IMR-90 (cell line): ENCODE results near the gene BDH1. TPM values are rescaled to one million over a fixed set of nuclear protein-coding genes. Genes with fewer than 3 reads are reported as not detected.

Experiments used
- ATAC-seq: fragments of 200-7000 bp; cut with Tn5 transposase; 2 replicates; pipeline ENCODE4 v1.9.1; 2020; ENCODE audit warnings: low read depth, mild to moderate bottlenecking, moderate library complexity
- BruUV-seq: library from RNA; stranded (reverse); fragments of 400-500 nt; replicated peaks from 2 replicates; lab custom pipeline; 2021; lab: Mats Ljungman, UMichigan
- CTCF ChIA-PET: fragments of 300-600 bp; formaldehyde crosslinking; extraction: SDS; loops from one replicate; lab custom pipeline; 2021; ENCODE audit warnings: antibody characterized with exemption; lab: Yijun Ruan, JAX
- POLR2A ChIA-PET: fragments of 300-600 bp; sonication (Branson Sonifier 250); formaldehyde crosslinking; loops from one replicate; lab custom pipeline; 2022; ENCODE audit warnings: antibody characterized with exemption; ENCODE audit not compliant: unreplicated experiment; lab: Charles Lee
- DNase-seq: peaks from one replicate; pipeline ENCODE4 v3.0.0; 2013
- H2AFZ ChIP-seq: replicated peaks from 2 replicates; pipeline ENCODE3; 2013; ENCODE audit warnings: low read length, mild to moderate bottlenecking; ENCODE audit not compliant: poor library complexity
- H2AK5ac ChIP-seq: 2 replicates; pipeline ENCODE4 v1.6.1; 2013; ENCODE audit warnings: low read depth, low read length, inconsistent platforms
- H2AK9ac ChIP-seq: replicated peaks from 2 replicates; pipeline ENCODE3; 2013; ENCODE audit warnings: mild to moderate bottlenecking, low read depth, low read length, moderate library complexity; ENCODE audit not compliant: poor library complexity
- H2BK120ac ChIP-seq: 2 replicates; pipeline ENCODE4 v1.6.1; 2013; ENCODE audit warnings: low read depth, low read length, inconsistent platforms
- H2BK15ac ChIP-seq: 3 replicates; pipeline ENCODE4 v1.6.1; 2013; ENCODE audit warnings: low read depth, low read length, inconsistent platforms
- H2BK20ac ChIP-seq: 2 replicates; pipeline ENCODE4 v1.6.1; 2013; ENCODE audit warnings: low read depth, mild to moderate bottlenecking, inconsistent platforms, low read length, moderate library complexity
- H2BK5ac ChIP-seq: 2 replicates; pipeline ENCODE4 v1.6.1; 2013; ENCODE audit warnings: mild to moderate bottlenecking, low read depth, low read length, inconsistent platforms; ENCODE audit not compliant: poor library complexity, severe bottlenecking
- H3K14ac ChIP-seq: replicated peaks from 2 replicates; pipeline ENCODE4 v1.6.1; 2013; ENCODE audit warnings: low read depth, low read length, inconsistent platforms
- H3K18ac ChIP-seq: 2 replicates; pipeline ENCODE4 v1.6.1; 2013; ENCODE audit warnings: low read depth, low read length, control low read depth
- H3K23ac ChIP-seq: 2 replicates; pipeline ENCODE4 v1.6.1; 2013; ENCODE audit warnings: low read depth, low read length, inconsistent platforms
- H3K27ac ChIP-seq: 2 replicates; pipeline ENCODE4 v1.5.1; 2013; ENCODE audit warnings: mild to moderate bottlenecking, control low read depth, low read length; ENCODE audit not compliant: insufficient read depth
- H3K27me3 ChIP-seq: 2 replicates; pipeline ENCODE4 v1.6.1; 2013; ENCODE audit warnings: low read length; ENCODE audit not compliant: control insufficient read depth, insufficient read depth
- H3K36me3 ChIP-seq: 2 replicates; pipeline ENCODE4 v1.6.1; 2013; ENCODE audit warnings: low read length, mixed read lengths; ENCODE audit not compliant: control insufficient read depth, insufficient read depth
- H3K4ac ChIP-seq: 2 replicates; pipeline ENCODE4 v1.6.1; 2013; ENCODE audit warnings: low read depth, low read length, inconsistent platforms
- H3K4me1 ChIP-seq: 2 replicates; pipeline ENCODE4 v1.6.1; 2013; ENCODE audit warnings: low read length, mixed read lengths; ENCODE audit not compliant: control insufficient read depth, insufficient read depth
- H3K4me2 ChIP-seq: 2 replicates; pipeline ENCODE4 v1.6.1; 2013; ENCODE audit warnings: low read depth, mild to moderate bottlenecking, control low read depth, low read length, moderate library complexity
- H3K4me3 ChIP-seq: 2 replicates; pipeline ENCODE4 v1.5.1; 2013; ENCODE audit warnings: low read depth, mild to moderate bottlenecking, control low read depth, low read length, moderate library complexity; ENCODE audit not compliant: insufficient read depth
- H3K56ac ChIP-seq: 2 replicates; pipeline ENCODE4 v1.6.1; 2013; ENCODE audit warnings: low read length, inconsistent platforms; ENCODE audit not compliant: insufficient read depth; ENCODE audit errors: extremely low read depth
- H3K79me1 ChIP-seq, 2 experiments: 2 replicates each; pipeline ENCODE4 v1.6.1; 2013; ENCODE audit warnings: low read length in 2 of 2, inconsistent platforms in 1 of 2, low read depth in 1 of 2
- H3K9ac ChIP-seq: 2 replicates; pipeline ENCODE4 v1.6.1; 2013; ENCODE audit warnings: low read depth, low read length, control low read depth
- H3K9me1 ChIP-seq: 2 replicates; pipeline ENCODE4 v1.6.1; 2013; ENCODE audit warnings: low read length, inconsistent platforms; ENCODE audit not compliant: insufficient read depth
- H3K9me3 ChIP-seq: 2 replicates; pipeline ENCODE4 v1.6.1; 2013; ENCODE audit warnings: low read length; ENCODE audit not compliant: control insufficient read depth, insufficient read depth
- H4K20me1 ChIP-seq: 2 replicates; pipeline ENCODE4 v1.6.1; 2013; ENCODE audit warnings: low read length, inconsistent platforms; ENCODE audit not compliant: insufficient read depth
- H4K5ac ChIP-seq: 2 replicates; pipeline ENCODE4 v1.6.1; 2013; ENCODE audit warnings: mild to moderate bottlenecking, low read depth, low read length, control low read depth
- H4K8ac ChIP-seq, 2 experiments: 2 replicates each; pipeline ENCODE4 v1.6.1; 2013; ENCODE audit warnings: low read depth in 2 of 2, low read length in 2 of 2, control low read depth in 1 of 2, inconsistent platforms in 1 of 2
- H4K91ac ChIP-seq: 2 replicates; pipeline ENCODE4 v1.6.1; 2013; ENCODE audit warnings: low read depth, low read length, inconsistent platforms; ENCODE audit not compliant: insufficient read depth
- CEBPB ChIP-seq: IDR thresholded peaks from 2 replicates; pipeline ENCODE4 v1.6.1; 2012; ENCODE audit warnings: low read depth, low read length, improper control_type of control experiment
- POLR2A ChIP-seq: IDR thresholded peaks from 2 replicates; pipeline ENCODE4 v1.6.1; 2012; ENCODE audit warnings: mild to moderate bottlenecking, low read depth, low read length
- RCOR1 ChIP-seq: IDR thresholded peaks from 2 replicates; pipeline ENCODE4 v1.6.1; 2012; ENCODE audit warnings: mild to moderate bottlenecking, low read length, improper control_type of control experiment; ENCODE audit not compliant: insufficient replicate concordance
- WGBS, 2 experiments: methylation state at CpG; one replicate each; pipeline versions ENCODE4 v1.1.5 to v1.1.7; 2013; ENCODE audit warnings: missing lambda C conversion rate in 2 of 2; ENCODE audit not compliant: insufficient read length in 1 of 2; ENCODE audit errors: extremely low coverage in 2 of 2; 5-methylcytosine and 5-hydroxymethylcytosine counted together
- dilution Hi-C: fragments of 300-500 bp; cut with HindIII; formaldehyde crosslinking; loops from one replicate; pipeline ENCODE4 v1.14.3; 2018; ENCODE audit warnings: low sequenced_read_pairs; ENCODE audit not compliant: unreplicated experiment
- in situ Hi-C: fragments of 300-500 bp; cut with MboI; formaldehyde crosslinking; loops from 3 replicates; pipeline ENCODE4 v1.14.3; 2019; ENCODE audit warnings: low sequenced_read_pairs, inconsistent platforms, mixed read lengths
- intact Hi-C: fragments of 100-400 bp; cut with micrococcal nuclease; formaldehyde crosslinking; loops from 2 replicates; pipeline ENCODE4 v1.10.0; 2022
- polyA plus RNA-seq, 3 experiments: library from polyadenylated mRNA; depleted of rRNA; stranded (reverse); fragments of >200 nt; gene quantifications; 2 replicates each; pipeline ENCODE4 v1.2.3, GENCODE V29; 2012; ENCODE audit warnings: low replicate concordance in 1 of 3
- total RNA-seq: library from RNA; depleted of rRNA; stranded (reverse); fragments of >200 nt; gene quantifications from 2 replicates; pipeline ENCODE4 v1.2.3, GENCODE V29; 2012

The BDH1 gene
- total and polyA plus RNA-seq, 2 of the 4 experiments (the other 2 are of a cell fraction), result 2.7 to 4.4 TPM

- in situ Hi-C loops, result no loop called here
Observed at GRCh38 chr3:197465996-197466549, 89.7 kb downstream of the BDH1 start.

More at GRCh38 chr3:197465996-197466549, 89.7 kb downstream of the BDH1 start:
- H3K4me2 ChIP-seq, result no peak overlapping the region
- no peak overlapping the region for H4K91ac ChIP-seq
- no peaks in the 10 kb centered on the region for H3K9me1 ChIP-seq
- H3K4me3 ChIP-seq, result no peak overlapping the region
- H3K56ac ChIP-seq, result no peak overlapping the region
- no peak overlapping the region for H4K5ac ChIP-seq
- no peak overlapping the region for H2BK5ac ChIP-seq
- H3K18ac ChIP-seq, result no peak overlapping the region
- DNase-seq (peak; percentile 71), ATAC-seq (0 out of 2 replicates have a peak, but pooled peaks have one; percentile 6)
- H4K8ac ChIP-seq, result no peak overlapping the region
- H4K20me1 ChIP-seq, result no peaks in the 10 kb centered on the region
- dilution Hi-C loops, result no loop called here
- H3K36me3 ChIP-seq, result no peaks in the 10 kb centered on the region
- H2AK5ac ChIP-seq, result no peak overlapping the region; the same call in 1 of the 2 replicates
- peak; percentile 27 for TF ChIP-seq RCOR1
- no peak for TF ChIP-seq POLR2A
- TF ChIP-seq CEBPB, result peak; percentile 76
- WGBS, 2 experiments, result no CpG with 5 or more reads among the region's 3 CpGs
- H3K79me1 ChIP-seq, result no peaks in the 10 kb centered on the region
- H2BK120ac ChIP-seq, result no peak overlapping the region
- H2AFZ ChIP-seq, result no peak overlapping the region
- peaks cover 13% of the 10 kb centered on the region for H3K4me1 ChIP-seq
- no TSS peak for BruUV-seq
- no peak overlapping the region for H3K9ac ChIP-seq
- H2AK9ac ChIP-seq, result no peak overlapping the region
- H2BK20ac ChIP-seq, result peak overlapping the region; percentile 52; the same call in 1 of the 2 replicates
- H3K14ac ChIP-seq, result no peak overlapping the region
- intact Hi-C loops, result loop anchor here (5.0 kb wide), 1 partner anchor 169 kb away; the partner anchor contains the start of gene DLG1
- peak overlapping the region; percentile 42; the same call in 1 of the 2 replicates for H3K4ac ChIP-seq
- no peak overlapping the region for H3K27ac ChIP-seq
- H3K27me3 ChIP-seq, result no peaks in the 10 kb centered on the region
- H2BK15ac ChIP-seq, result no peak overlapping the region
- ChIA-PET CTCF (interaction anchor here (0.5 kb wide), 1 partner anchor 35 kb away, joined by 3 read pairs; no protein-coding TSS in a partner anchor), POLR2A (no interaction called here)
- H3K9me3 ChIP-seq, result no peaks in the 10 kb centered on the region
- H3K23ac ChIP-seq, result no peak overlapping the region
